NB4 (cell line): ENCODE measurements around the gene MALAT1.

Experiments
- CTCF ChIP-seq: IDR thresholded peaks from one replicate; pipeline ENCODE4 v1.5.1; 2012; ENCODE audit warnings: low read depth, low read length
- MYC ChIP-seq: IDR thresholded peaks from 2 replicates; pipeline ENCODE4 v1.6.1; 2011; ENCODE audit warnings: low read depth, low read length
- POLR2A ChIP-seq: IDR thresholded peaks from 2 replicates; pipeline ENCODE4 v1.6.1; 2011; ENCODE audit warnings: mild to moderate bottlenecking; ENCODE audit not compliant: insufficient read length; ENCODE audit errors: extremely low read depth

DNA sequence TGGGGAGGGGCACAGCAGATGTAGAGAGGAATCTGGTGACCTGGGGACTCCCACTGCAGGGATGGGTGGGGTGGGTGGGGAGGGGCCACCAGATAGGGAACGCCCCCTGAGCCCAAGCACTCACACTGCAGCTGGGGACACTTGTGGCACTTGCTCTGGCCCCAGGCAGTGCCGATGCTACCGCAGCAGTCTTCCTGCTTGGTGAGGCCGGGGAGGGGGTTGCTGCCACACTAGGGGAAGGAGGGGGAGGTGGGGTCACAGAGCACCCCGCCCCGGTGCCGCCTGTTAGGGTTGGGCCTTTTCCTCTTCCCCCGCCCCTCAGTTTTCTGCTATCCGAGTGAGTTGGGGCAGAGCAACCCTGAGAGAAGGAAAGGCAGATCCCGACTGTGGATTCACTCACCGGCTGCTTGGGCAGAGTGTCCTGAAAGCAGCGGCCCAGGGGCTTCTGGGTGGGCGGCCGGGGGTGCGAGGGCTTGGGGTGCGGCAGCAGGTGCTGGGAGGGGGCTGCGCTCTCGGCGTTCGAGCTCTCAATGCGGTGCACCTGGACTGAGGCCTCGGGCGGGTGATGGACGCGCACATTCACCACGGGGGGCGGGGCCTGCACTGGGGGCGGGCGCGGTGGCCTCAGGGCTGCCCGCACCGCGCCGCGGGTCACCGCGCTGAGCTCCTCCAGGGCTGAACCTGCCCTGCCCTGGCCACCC, 54.6 kb downstream of the MALAT1 start:
- TF ChIP-seq POLR2A (no peak), CTCF (no peak), MYC (no peak)
